Measurements from ENCODE around the gene ESR1.

DNA sequence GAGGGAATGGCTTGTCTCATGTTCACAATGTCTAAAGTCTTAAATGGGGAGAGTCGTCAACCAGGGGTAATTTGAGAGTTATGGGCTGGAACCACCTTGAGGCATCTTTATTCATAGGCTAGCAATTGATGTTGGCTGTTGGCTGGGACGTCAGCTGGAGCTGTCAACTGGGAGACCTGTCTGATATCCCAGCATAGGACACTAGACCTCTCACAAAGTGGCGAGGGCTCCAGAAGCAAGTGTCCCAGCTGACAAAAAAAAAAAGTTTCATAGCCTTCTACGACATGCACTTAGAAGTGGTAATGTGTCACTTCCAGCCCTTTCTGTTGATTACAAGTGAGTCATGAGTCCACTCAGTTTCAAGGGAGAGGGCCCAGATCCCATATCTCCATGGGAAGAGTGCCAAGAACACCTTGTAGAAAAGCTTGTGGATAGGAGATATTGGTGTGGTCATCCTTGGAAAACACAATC is 278.0 kb downstream of the ESR1 start:
- TF ChIP-seq POLR2AphosphoS5 (IDR thresholded peaks at IDR 0.05) (no peak), CTCF (IDR thresholded peaks at IDR 0.05) (no peak), POLR2A (IDR thresholded peaks at IDR 0.05) (no peak)

Measured in suprapubic skin (tissue), 4 donors.